Thyroid gland (tissue), 4 donors: Measurements from ENCODE around the gene SLC24A3. TPM values are rescaled to one million over a fixed set of nuclear protein-coding genes. Genes with fewer than 3 reads are reported as not detected.

Experiments used
- DNase-seq, 2 donors: peaks; one replicate each; pipeline ENCODE4 v3.0.0-alpha.2; 2019
- H3K27ac ChIP-seq, 3 donors: fragments of 200-600 bp; sonication (generic); 1 replicate in 2 of 3; 2 replicates in 1 of 3; pipeline ENCODE4 v1.5.1; 2016 to 2019; ENCODE audit warnings: mild to moderate bottlenecking in 1 of 3, moderate library complexity in 1 of 3
- H3K27me3 ChIP-seq: fragments of 200-600 bp; sonication (generic); one replicate; pipeline ENCODE4 v1.5.1; 2019
- H3K36me3 ChIP-seq, 2 donors: fragments of 200-600 bp; sonication (generic); one replicate each; pipeline ENCODE4 v1.5.1; 2016 to 2019
- H3K4me1 ChIP-seq, 2 donors: fragments of 200-600 bp; sonication (generic); one replicate each; pipeline ENCODE4 v1.5.1; 2017 to 2019
- H3K4me3 ChIP-seq, 3 donors: fragments of 200-600 bp; sonication (generic); replicated peaks in 1 of 3; 1 replicate in 2 of 3; 2 replicates in 1 of 3; pipeline ENCODE4 v1.5.1; 2016; ENCODE audit warnings: mild to moderate bottlenecking in 1 of 3
- H3K9me3 ChIP-seq: fragments of 200-600 bp; sonication (generic); one replicate; pipeline ENCODE4 v1.5.1; 2017
- CTCF ChIP-seq, 6 experiments: fragments of 200-600 bp in 3 of 6; fragments of 450-650 bp in 3 of 6; sonication (generic) in 3 of 6; IDR thresholded peaks; one replicate each; pipeline ENCODE4 v1.5.1; 2016 to 2019; ENCODE audit warnings: antibody characterized with exemption in 6 of 6, mild to moderate bottlenecking in 2 of 6, inconsistent platforms in 1 of 6, moderate library complexity in 1 of 6
- POLR2A ChIP-seq, 2 donors: fragments of 450-650 bp; IDR thresholded peaks; one replicate each; pipeline ENCODE4 v1.6.1; 2017; ENCODE audit warnings: antibody characterized with exemption in 2 of 2, mild to moderate bottlenecking in 2 of 2, moderate library complexity in 1 of 2
- WGBS, 2 donors: methylation state at CpG; one replicate each; pipeline ENCODE4 v1.1.5; 2017; 5-methylcytosine and 5-hydroxymethylcytosine counted together
- intact Hi-C: fragments of 100-400 bp; cut with DNase I; formaldehyde crosslinking; loops from one replicate; pipeline ENCODE4 v1.15.1; 2023
- total RNA-seq, 4 donors: library from RNA; depleted of rRNA; stranded (reverse); fragments of >200 nt; gene quantifications; one replicate each; pipeline ENCODE4 v1.2.3, GENCODE V29; 2016

SLC24A3 gene
- total RNA-seq, 4 donors from 2014 or later: 4.0 to 8.1 (median 6.3) TPM

- H3K36me3 ChIP-seq: no peaks in the 10 kb centered on the region
- no peaks in the 10 kb centered on the region for H3K4me1 ChIP-seq
- DNase-seq: no peak
- 80 to 82% methylated on average over 9 of the region's 9 CpGs for WGBS, 2 donors
- intact Hi-C loops: no loop called here
- no peak overlapping the region for H3K27ac ChIP-seq
- H3K4me3 ChIP-seq: no peak overlapping the region
- TF ChIP-seq POLR2A (IDR thresholded peaks at IDR 0.05) (no peak), CTCF (IDR thresholded peaks at IDR 0.05) (no peak)
- no peaks in the 10 kb centered on the region for H3K9me3 ChIP-seq
- no peaks in the 10 kb centered on the region for H3K27me3 ChIP-seq
Measured at GRCh38 chr20:19260412-19261090, 48.1 kb downstream of the SLC24A3 start.

GRCh38 chr20:19264191-19264590 is 51.7 kb downstream of the SLC24A3 start:
- no peaks in the 10 kb centered on the region for H3K27me3 ChIP-seq

GRCh38 chr20:19265646-19266374 is 53.4 kb downstream of the SLC24A3 start:
- Histone ChIP-seq H3K27ac (no peak overlapping the region), H3K36me3 (no peaks in the 10 kb centered on the region), H3K4me3 (no peak overlapping the region), H3K9me3 (no peaks in the 10 kb centered on the region), H3K4me1 (no peaks in the 10 kb centered on the region), H3K27me3 (no peaks in the 10 kb centered on the region)
- intact Hi-C loops: no loop called here
- no peak for DNase-seq
- no peak for TF ChIP-seq POLR2A (IDR thresholded peaks at IDR 0.05)
- TF ChIP-seq CTCF (IDR thresholded peaks at IDR 0.05): no peak
- 92% methylated on average over 3 of the region's 3 CpGs for WGBS, 2 donors

More at GRCh38 chr20:19264191-19264590, 51.7 kb downstream of the SLC24A3 start:
- DNase-seq: no peak
- intact Hi-C loops: no loop called here
- TF ChIP-seq POLR2A (IDR thresholded peaks at IDR 0.05): no peak
- Histone ChIP-seq H3K4me3 (no peak overlapping the region), H3K36me3 (no peaks in the 10 kb centered on the region), H3K4me1 (no peaks in the 10 kb centered on the region), H3K9me3 (no peaks in the 10 kb centered on the region), H3K27ac (no peak overlapping the region)
- 93 to 95% methylated on average over 7 of the region's 7 CpGs for WGBS, 2 donors

- intact Hi-C loops: no loop called here
- H3K4me3 ChIP-seq: no peak overlapping the region
- H3K27me3 ChIP-seq: no peaks in the 10 kb centered on the region
- H3K9me3 ChIP-seq: no peaks in the 10 kb centered on the region
- 91 to 97% methylated on average over 2 of the region's 2 CpGs for WGBS, 2 donors
- TF ChIP-seq CTCF (IDR thresholded peaks at IDR 0.05) (no peak), POLR2A (IDR thresholded peaks at IDR 0.05) (no peak)
- H3K4me1 ChIP-seq: no peaks in the 10 kb centered on the region
- DNase-seq: no peak
- H3K27ac ChIP-seq: no peak overlapping the region
- H3K36me3 ChIP-seq: no peaks in the 10 kb centered on the region
Measured at GRCh38 chr20:19268426-19268825, 56.0 kb downstream of the SLC24A3 start.

- no peak for TF ChIP-seq CTCF (IDR thresholded peaks at IDR 0.05)
- no peak for TF ChIP-seq POLR2A (IDR thresholded peaks at IDR 0.05)
- 84 to 86% methylated on average over 8 of the region's 8 CpGs for WGBS, 2 donors
- Histone ChIP-seq H3K36me3 (no peaks in the 10 kb centered on the region), H3K27ac (no peak overlapping the region), H3K27me3 (no peaks in the 10 kb centered on the region), H3K4me3 (no peak overlapping the region), H3K9me3 (no peaks in the 10 kb centered on the region), H3K4me1 (peaks cover 3 to 4% of the 10 kb centered on the region in 2 donors)
- intact Hi-C loops: no loop called here
- DNase-seq: no peak
Measured at GRCh38 chr20:19269737-19270340, 57.4 kb downstream of the SLC24A3 start.
